Measurements from ENCODE around the gene BBX.

The BBX gene

GRCh38 chr3:107818025-107818424 is 295.3 kb downstream of the BBX start:
- DNase-seq (ENCODE audit: low spot score) = no peak
- TF ChIP-seq CTCF (IDR thresholded peaks at IDR 0.05; ENCODE audit: extremely low read depth, missing control alignments) = no peak

GRCh38 chr3:107819656-107820055 is 296.9 kb downstream of the BBX start:
- DNase-seq (ENCODE audit: low spot score) = no peak
- no peak for TF ChIP-seq CTCF (IDR thresholded peaks at IDR 0.05; ENCODE audit: extremely low read depth, missing control alignments)

GRCh38 chr3:107822308-107822707 is 299.5 kb downstream of the BBX start:
- DNase-seq (ENCODE audit: low spot score) = no peak
- no peak for TF ChIP-seq CTCF (IDR thresholded peaks at IDR 0.05; ENCODE audit: extremely low read depth, missing control alignments)

- no peak for DNase-seq (ENCODE audit: low spot score)
- no peak for TF ChIP-seq CTCF (IDR thresholded peaks at IDR 0.05; ENCODE audit: extremely low read depth, missing control alignments)
Observed at GRCh38 chr3:107824822-107825371, 302.1 kb downstream of the BBX start.

GRCh38 chr3:107825556-107825955 is 302.8 kb downstream of the BBX start:
- no peak for DNase-seq (ENCODE audit: low spot score)
- no peak for TF ChIP-seq CTCF (IDR thresholded peaks at IDR 0.05; ENCODE audit: extremely low read depth, missing control alignments)

- no peak for DNase-seq (ENCODE audit: low spot score)
Observed at GRCh38 chr3:107826727-107827126, 304.0 kb downstream of the BBX start.

GRCh38 chr3:107829185-107829584 is 306.4 kb downstream of the BBX start:
- no peak for DNase-seq (ENCODE audit: low spot score)
- no peak for TF ChIP-seq CTCF (IDR thresholded peaks at IDR 0.05; ENCODE audit: extremely low read depth, missing control alignments)

More at GRCh38 chr3:107826727-107827126, 304.0 kb downstream of the BBX start:
- no peak for TF ChIP-seq CTCF (IDR thresholded peaks at IDR 0.05; ENCODE audit: extremely low read depth, missing control alignments)
